Fibroblast of skin of left quadriceps (primary cell): ENCODE data around the gene IPO4.

ENCODE experiments used
- DNase-seq, 2 experiments: peaks; one replicate each; pipeline ENCODE4 v3.0.0-alpha.2; 2013; ENCODE audit warnings: low read depth in 2 of 2

IPO4 gene

DNA sequence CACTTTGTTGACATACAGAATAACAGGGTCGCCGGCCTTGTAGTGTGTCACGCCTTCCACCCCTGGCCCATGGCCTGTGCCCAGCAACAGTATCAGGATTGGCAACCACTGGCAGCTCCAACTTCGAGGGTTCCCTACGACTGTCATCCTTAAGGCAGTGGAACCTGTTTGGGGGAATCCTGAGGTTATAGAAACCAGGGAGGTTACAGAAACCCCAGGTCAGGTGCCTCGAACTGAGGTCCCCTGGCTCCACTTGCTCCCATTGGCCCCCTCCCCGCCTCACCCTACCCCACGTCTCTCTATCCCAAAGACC, 6.2 kb upstream of the IPO4 start:
- no peak for DNase-seq

DNA sequence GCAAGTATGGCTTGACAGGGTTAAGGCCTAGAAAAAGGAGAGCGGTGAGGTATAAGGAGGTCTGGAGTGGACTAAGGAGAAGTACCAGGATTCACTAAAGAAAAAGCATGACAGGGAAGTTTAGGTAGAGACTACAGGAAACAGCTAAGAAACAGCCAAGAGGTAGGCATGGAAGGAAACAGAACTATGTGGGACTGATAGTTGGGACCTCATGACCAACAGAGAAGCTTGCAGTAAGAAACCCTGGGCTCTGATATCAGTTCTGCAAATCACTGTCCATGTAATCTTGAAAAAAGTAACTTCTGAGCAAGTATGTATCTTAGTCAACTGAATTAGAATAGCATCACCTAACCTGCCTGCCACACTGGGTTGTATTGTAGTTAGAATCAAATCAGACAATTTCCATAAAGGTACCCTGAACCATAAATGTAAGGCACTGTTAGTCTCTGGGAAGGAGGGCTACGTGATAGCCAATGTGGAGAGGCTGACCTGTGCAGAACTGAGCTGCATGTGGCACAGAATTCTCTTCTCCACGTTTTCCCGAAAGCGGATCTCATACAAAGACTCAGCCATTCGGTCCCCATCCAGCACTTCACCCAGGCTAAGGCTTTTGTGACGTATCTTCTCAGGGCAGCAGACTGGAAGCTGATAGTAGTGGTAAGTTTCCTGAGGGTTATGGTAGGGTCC, 5.7 kb upstream of the IPO4 start:
- no peak for DNase-seq

DNA sequence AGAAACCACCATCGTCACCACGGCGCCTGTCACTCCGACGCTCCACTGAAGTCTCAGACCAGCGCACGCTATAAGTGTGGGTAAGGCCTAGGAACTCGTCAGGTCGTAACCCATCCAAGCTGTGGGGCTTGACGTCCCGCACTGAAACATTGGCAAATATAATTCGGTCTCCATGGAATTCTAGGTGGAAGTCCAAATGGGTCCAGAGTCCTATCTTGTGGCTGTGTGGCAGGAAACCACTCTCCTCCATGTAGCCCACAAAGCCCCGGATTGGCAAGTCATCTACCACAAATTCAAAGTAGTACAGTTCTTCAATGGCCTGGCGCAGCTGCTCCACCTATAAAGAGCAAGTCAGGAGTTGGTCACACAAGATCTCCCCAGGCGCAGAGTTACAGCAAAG, 4.3 kb upstream of the IPO4 start:
- DNase-seq = no peak

DNA sequence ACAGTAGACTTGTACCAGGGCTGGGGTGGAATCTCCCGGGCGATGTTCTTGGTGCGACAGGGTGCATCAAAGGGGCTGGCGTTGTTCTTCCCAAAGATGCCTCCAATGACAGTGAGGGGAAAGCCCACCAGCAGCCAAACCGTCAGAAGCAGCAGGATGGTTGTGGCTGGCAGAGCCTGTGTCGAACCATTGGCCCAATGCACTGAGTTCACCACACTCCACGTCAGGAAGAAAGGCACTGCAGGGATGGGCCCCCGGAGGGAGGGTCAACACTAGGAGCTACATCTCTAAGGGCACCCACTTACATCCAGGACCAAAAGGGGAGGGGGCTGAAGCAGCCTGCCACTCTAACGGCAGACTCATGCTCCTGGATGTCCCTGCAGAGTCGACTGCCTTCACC, 1.8 kb upstream of the IPO4 start:
- DNase-seq = no peak

DNA sequence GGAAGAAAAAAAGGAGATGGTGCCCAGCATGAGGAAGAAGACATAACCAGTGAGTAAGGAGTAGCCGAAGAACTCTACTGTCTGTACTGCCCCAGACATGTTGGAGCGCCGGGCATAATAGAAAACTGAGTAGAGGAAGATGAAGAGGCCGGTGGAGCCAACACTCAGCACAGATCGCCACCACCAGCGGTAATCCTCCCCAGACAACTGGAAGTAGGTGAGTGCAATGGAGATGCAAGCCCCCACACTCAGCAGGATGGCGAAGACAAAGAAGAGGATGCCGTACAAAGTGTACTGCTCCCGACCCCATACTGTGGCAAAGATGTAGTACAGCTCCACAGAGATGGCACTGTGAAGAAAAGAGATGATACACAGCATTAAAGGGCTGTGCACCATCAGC, 844 bp upstream of the IPO4 start:
- no peak for DNase-seq

DNA sequence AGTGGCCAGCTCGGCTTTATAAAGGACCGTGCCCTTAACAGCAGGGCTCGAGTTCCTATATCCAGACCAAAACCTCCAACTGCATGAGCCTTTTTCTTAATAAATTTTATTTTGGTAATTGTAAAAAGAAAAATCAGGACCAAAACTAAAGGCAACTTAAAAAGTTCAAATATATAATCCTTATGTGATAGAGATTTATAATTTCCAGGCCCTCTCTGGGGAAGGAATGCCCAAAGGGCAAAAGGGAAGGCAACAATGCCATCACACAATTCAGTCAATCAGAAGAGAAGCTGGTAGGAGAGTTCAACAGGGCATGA, 401 bp upstream of the IPO4 start:
- no peak for DNase-seq

DNA sequence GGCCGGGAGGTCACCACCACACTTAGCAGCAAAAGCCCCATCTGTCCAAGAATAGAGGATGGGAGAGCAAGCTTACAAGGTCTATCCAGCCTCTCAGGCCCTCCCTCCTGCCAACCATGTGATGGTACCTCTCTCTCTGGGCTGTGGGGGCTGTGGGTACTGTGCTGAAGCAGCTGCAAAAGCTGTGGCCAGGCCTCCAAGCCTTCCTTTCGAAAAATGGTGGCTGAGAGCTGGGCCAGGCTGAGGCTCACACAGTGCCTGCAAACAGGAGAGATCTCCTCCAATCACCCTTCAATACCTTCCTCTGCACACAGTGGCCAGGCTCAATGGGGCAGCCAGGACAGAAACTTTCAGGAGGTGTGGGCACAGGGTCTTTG, 1.1 kb downstream of the IPO4 start:
- no peak for DNase-seq

DNA sequence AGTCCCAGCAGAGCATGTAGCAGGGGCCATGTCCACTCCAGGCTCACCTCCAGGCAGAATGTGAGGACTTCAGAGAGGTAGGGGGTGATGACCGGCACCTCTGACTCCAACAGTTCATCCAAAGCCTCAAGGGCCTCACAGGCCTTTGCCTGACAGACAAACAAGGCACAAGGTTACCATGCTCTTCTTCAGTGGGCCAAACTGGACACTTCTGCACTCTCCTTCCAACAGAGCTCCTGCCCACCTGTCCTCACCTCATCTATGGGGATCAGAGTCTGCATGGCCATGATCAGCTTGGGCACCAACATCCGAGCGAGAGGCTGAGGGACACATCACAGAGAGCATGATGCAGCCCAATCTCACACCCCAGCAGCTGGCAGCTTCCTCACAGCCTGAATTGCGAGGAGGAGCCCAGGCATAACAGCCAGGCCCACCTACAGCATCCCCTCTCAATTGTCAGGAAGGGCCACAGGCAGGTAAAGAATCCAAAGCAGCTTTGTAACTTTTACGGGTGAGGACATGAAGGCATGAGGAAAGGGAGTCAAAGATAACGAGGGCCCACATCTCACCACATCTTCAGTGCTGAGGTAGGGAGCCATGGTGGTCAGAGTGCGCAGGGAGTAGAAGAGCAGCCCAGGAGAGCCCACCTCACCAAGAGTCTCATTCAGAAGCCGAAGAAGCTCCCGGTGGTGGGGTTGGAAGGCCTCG, 1.6 kb downstream of the IPO4 start:
- DNase-seq = no peak

DNA sequence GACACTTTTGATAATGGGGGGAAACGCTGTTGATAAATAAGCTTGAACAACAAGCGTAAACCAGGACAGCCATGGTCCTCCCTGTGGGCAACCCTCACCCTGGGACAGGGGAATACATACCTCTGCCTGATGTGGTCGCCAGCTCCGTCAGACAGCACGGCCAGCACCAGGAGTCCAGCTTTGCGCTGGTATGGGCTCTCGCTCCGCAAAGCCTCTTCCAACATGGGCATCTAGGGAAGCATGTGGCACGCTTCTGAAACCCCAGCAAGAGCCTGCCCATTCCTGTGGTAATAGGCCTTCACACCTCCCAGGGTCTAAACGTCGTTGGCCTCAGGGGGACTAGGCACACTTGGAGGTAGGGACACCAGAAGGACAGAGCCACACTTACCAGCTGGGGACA, 2.9 kb downstream of the IPO4 start:
- DNase-seq = no peak

DNA sequence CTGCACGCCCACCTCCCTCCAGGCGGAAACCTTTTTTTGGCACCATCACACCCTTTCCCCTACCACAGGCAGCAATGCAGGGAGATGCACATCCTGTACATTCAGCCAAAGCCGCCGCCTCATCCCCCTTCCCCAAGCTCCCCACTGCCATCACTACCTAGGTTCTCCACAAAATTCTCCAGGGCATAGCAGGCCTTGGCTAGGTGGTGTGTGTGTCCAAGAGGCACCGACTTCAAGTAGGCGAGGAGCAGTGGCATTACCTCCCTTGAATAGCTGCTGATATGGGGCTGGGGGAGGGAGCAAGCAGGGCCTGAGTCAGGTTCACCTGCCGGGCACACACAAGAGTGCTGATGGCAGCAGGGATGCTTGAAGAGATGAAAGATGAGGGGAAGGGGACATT, 3.6 kb downstream of the IPO4 start:
- DNase-seq = no peak

DNA sequence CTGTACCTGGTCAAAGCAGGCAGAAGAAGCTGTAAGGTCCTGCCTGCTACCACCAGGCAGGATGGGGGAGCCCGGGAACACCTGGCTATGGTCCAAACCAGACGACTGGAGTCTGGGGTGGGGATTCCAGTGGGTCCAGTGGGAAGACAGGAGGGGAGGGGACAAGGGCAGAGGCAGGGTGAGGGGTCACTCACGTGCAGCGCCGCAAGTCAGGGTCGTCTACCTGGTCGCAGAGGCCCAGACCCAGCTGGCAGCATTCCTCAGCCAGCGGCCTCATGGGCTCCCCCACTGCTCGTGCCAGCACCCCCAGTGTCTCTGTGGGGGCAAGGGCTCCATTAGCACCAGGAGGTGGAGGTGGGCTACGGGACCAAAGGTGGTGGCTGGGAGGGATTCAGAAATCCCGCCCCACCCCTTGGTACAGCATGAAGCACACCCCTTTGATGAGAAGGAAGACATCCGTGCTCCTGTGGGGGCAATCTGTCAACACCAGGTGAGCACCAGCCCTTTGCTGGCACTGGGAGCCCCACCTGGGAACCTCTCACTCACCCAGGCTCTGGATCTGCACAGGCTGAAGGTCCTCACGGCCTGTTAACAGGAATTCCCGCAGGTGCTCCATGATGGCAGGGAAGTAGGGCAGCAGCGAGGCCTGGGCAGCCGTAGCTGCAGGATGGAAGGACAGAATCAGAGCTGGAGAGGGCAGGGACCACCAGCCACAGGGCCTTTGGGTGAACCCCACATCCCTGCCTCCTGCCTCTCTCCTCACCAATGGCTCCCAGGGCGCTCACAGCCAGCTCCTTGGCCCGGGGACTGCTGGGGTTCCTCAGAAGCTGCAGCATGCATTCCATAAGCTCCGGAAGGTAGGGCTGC, 4.3 kb downstream of the IPO4 start:
- DNase-seq = no peak

DNA sequence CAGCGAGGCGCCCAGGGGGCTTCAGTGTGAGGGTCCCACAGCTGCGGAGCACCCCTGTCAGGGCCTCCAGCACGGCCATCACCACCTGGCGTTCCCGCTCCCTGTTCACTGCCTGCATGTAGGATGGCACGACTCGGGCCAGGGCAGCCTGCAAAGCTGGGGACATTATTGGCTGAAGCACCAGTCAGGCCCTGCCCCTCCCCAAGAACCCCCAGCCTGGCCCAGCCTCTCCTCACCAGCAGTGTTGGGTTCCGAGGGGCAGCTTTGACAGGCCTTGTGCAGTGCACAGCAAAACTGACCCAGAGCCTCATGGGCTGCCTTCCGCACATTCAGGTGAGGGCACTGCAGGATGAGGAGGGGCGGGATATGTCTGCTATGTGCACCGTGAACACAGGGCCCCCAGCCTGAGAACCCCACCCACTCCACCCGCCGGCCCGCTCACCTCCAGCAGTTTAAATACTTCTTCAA, 5.6 kb downstream of the IPO4 start:
- DNase-seq = no peak

DNA sequence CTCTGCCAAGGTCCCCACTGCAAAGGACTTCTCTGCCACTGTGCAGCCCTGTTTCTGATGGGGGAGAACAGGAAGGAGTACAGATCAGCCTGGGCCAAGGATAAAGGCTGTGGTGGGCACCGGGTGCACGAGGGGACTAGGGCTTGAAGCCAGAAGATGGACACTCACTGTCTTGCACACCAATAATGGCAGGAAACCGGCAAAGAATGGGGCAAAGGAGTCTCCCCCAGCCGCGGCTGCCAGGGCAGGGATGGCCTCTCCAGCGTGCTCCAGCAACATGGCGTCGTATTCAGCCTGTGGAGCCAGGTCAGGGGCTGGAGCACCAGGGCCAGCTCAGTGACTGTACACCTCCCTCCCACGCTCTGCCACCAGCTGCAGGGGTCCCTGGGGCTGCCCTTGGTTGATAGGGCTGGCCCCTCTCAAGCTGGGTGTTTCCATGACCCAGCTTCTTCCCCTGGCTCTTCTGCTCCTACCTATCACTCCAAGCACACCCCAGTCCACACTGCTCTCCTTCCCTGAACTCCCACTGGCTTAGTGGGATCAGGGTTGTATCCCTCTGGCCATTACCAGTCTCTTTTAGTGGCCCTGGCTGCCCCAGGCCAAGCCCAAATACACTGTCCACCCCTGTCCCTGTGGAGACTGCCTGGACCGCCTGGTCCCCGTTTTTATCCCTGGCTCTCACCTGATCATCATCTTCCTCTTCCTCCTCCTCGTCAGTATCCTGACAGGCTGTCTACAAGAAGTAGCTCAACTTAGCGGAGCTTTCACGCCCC, 6.3 kb downstream of the IPO4 start:
- no peak for DNase-seq

DNA sequence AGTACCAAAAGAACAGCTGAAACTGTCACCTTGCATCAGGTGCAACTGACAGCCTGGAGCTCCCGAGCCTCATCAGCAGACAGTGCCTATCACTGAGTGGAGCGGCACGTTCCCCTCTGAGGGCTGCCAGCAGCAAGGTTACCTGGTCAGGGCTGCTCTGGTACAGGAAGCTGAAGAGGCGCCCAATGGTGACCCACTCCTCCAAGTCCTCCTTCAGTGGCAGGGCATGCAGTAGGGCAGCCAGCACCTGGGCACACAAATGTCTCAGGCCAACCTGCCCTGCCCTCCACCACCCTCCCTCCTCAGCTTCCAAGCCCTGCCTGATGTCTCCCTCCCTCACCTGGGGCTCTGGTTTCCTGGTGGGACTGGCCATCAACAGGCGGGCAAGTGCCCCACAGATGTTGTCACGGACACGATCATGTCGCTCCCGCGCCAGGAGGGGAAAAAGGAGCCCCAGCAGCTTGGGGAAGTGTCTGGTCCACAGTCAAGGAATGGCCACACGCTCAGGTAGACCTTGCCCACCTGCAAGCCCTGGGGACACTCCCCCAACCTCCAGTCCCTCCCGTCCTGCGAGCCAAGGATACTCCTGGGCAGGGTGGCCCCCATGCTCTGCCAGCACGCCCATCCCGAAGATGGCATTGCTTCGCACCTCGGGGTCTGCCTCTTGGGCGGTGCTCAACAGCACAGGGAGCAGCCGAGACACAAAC, 7.1 kb downstream of the IPO4 start:
- DNase-seq = no peak

DNA sequence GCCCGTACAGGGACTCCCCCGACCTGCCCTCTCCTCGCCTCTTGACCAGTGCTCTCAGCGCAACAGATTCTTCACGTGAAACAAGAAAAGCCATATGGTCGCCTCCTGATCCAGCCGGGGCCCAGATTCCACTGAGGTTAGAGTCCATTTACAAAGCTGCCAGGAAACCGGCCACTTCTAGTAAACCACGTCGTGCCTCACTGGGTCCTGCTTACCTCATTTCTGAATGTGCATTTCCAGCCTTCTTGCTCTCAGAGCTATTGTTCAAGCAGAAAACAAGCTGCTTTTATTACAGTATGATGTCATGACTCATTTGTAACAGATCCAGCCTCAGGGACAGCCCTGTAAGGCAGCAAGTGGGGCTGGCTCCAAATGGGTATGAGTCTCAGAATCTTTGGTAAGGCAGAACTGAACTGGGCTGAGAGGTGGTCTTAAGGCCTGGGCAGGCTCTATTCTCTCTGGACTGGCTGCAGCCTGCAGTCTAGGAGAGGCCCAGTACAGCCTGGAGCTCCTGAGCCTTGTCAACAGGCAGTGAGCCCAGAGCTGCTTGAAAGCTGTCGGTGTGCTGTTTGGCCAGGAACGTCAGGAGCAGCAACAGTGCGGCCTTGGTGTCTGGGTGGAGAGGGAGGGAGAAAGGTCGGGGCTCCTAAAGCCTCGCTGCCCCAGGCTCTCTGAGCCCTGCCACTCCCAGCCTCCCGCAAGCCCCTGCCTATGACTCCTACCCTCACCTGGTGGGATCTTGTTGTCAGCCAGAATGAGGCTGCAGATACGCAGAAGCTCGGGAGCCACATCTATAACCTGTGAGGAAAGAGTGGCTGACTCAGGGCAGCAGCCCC, 8.4 kb downstream of the IPO4 start:
- peak in 1 of 2 experiments; percentile 20 for DNase-seq

DNA sequence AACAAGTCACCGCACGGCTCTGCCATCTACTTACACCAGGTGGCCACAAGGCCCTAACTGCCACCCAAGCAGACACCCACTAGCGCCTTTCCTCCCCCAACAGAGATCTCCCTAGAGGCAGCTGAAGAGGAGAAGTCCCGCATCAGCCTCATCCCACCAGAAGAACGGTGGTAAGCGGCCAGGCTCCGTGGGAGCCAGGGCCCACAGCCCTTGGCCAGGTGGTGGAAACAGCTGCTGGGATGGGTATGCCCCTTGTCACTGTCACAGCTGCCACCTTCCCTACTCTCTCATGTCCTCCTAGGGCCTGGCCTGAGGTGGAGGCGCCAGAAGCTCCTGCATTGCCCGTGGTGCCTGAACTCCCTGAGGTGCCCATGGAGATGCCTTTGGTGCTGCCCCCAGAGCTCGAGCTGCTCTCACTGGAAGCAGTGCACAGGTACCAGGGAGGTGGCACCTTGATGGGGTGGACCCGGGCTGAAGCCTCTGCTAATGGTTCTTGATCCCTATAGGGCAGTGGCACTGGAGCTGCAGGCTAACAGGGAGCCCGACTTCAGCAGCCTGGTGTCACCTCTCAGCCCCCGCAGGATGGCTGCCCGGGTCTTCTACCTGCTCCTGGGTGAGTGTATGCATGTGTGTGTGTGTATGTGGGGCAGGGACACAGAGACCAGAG, 9.2 kb downstream of the IPO4 start:
- no peak for DNase-seq

DNA sequence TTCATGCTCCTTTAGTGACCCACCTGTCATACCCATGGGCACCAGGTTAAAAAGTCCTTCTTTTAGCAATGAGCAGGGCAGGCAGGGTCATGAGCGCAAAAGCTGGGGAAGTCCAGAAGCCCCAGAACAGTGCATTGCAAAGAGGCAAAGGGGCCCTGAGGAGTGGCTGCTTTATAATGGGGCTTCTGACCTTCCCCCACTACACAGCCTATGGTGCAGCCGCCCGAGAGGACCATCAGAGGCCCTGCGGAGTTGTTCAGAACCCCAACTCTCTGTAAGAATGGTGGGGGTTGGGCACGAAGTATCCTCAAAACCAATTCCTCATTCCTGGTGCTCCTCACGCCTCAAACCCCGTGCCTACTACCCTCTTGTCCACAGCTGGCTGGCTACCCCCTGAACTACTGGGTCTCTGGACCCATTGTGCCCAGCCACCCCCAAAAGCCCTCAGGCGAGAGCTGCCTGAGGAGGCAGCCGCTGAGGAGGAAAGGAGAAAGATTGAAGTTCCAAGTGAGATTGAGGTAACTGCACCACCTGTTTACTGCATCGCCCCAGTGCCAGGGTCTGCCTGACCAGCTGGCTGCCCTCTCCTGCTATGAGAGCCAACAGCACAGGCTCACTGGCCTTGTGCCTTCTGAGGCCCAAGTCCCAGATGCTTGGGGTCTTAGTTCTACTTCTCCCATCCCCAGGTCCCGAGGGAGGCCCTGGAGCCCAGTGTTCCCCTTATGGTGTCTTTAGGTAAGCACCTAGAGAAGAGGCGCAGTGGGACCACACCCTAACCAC, 10.0 kb downstream of the IPO4 start:
- DNase-seq = no peak

DNA sequence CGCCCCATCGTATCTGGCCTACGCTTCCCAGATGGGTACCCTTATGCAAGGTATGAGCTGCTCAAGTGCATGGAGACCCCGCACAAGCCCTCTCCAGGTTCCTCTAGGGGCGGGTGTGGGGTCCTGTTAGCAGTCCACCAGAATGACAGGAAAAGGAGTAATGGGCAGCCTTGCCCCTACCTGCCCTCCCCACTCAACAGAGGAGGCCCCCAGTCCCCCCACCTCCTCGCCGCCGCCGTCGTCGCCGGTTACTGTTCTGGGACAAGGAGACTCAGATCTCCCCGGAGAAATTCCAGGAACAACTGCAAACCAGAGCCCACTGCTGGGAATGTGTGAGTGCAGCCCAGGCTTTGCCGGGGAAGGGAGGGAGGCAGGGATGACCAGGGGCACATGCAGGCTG, 10.7 kb downstream of the IPO4 start:
- no peak for DNase-seq

DNA sequence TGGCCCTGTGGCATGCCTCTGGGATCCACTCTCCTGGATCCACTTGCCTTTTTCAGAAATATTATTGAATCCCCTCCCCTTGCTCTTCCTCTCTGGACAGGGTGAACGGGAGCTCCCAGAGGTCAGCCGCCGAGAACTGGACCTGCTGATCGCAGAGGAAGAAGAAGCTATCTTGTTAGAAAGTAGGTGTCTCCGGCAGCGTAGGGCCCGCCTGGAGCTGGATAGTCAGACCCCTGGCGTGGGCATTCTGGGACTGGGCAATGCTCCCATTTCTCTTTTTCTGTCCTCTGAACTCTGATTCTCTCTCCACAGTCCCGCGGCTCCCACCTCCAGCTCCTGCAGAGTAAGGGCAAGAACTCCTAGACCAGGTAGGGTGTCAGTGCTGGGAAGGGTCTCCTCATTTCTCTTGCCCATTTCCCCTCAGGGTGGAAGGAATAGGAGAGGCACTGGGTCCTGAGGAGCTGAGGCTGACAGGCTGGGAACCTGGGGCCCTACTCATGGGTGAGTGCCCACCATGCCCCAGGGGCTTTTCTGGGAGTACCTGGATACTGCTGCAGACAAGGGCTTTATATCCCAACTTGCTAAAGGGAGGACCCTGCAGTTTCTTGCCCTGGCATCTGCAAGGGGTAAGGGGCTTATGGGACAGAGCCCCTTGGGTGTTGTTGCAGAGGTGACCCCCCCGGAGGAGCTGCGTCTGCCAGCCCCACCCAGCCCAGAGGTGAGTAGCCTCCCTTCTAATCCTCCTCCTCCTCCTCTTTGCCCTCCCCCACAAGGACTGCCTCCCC, 11.4 kb downstream of the IPO4 start:
- no peak for DNase-seq
